H7 (cell line): ENCODE measurements around the gene SPINT2. TPM values are rescaled to one million over a fixed set of nuclear protein-coding genes. Genes with fewer than 3 reads are reported as not detected.

Source experiments
- DNase-seq: peaks from one replicate; pipeline ENCODE4 v3.0.0; 2012
- H3K27me3 ChIP-seq: 2 replicates; pipeline ENCODE4 v1.6.0; 2011; ENCODE audit warnings: mild to moderate bottlenecking, low read length; ENCODE audit not compliant: control insufficient read depth, insufficient read depth
- H3K36me3 ChIP-seq: replicated peaks from 2 replicates; pipeline ENCODE4 v1.5.1; 2011; ENCODE audit warnings: low read length; ENCODE audit not compliant: control insufficient read depth, insufficient read depth
- H3K4me3 ChIP-seq: 2 replicates; pipeline ENCODE4 v1.5.1; 2011; ENCODE audit warnings: low read depth, mild to moderate bottlenecking, control low read depth, low read length, moderate library complexity; ENCODE audit not compliant: insufficient read depth
- total RNA-seq: library from RNA; depleted of rRNA; stranded (reverse); fragments of >200 nt; shearing (Covaris generic); gene quantifications from 2 replicates; pipeline ENCODE4 v1.2.3, GENCODE V29; 2014

SPINT2 gene
- total RNA-seq, 1 experiment from 2014 or later, result 143 TPM

GRCh38 chr19:38267761-38268483 is 3.5 kb downstream of the SPINT2 start:
- no peak for DNase-seq
- Histone ChIP-seq H3K27me3 (no peaks in the 10 kb centered on the region), H3K36me3 (no peaks in the 10 kb centered on the region; the same call in none of the 2 replicates), H3K4me3 (no peak overlapping the region)

DNA sequence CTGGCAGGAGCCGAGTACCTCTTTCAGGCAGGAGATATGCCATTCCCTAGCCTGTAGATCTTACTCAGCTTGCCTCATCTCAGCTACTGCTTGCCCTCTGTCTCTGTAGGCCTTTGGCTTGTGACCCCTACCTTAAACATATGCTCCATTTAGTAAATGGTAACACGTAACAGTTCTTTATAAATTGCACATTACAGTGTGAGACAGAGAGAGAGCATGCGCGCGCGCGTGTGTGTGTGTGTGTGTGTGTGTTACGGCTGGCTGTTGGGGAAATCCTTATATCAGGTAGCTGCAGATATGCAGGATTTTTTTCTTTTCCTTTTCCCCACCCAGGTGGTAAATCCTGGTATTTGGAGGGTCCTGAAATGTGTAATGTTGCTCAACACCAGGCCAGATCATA is 4.2 kb downstream of the SPINT2 start:
- no peaks in the 10 kb centered on the region for H3K27me3 ChIP-seq
- H3K4me3 ChIP-seq, result no peak overlapping the region
- no peak for DNase-seq
- H3K36me3 ChIP-seq, result no peaks in the 10 kb centered on the region; the same call in none of the 2 replicates

DNA sequence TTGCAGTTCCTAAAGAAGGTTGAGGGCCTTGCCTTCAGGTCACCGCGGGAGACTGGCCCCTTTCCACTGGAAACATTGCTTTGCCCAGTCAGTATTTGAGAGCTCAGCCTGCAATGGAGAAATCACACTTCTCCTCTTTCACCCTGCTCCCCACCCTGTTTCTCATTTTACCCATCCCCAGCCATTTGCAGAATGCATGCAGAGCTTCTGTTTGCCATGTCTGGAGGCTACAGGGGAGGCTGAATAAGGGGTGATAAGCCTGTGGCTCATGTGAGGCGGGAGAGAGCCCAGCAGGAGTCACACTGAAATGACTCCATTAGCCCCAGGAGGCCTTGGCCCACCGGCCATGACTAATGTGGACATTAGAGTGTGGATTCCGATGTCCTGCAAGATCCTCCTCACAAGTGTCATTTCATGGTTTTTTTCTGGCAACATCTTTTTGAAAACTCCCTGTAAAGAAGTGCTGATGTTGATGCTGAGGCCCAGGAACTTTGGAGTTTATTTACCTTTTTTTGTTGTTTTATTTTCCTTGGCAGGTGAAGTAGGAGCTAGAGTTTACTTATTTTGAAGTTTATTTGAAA is 6.3 kb downstream of the SPINT2 start:
- H3K4me3 ChIP-seq, result no peak overlapping the region
- no peaks in the 10 kb centered on the region for H3K27me3 ChIP-seq
- DNase-seq, result no peak
- H3K36me3 ChIP-seq, result peaks cover 3% of the 10 kb centered on the region

GRCh38 chr19:38273499-38273898 is 9.1 kb downstream of the SPINT2 start:
- H3K27me3 ChIP-seq, result no peaks in the 10 kb centered on the region
- no peak overlapping the region for H3K4me3 ChIP-seq
- no peak for DNase-seq
- peaks cover 3% of the 10 kb centered on the region; the same call in 1 of the 2 replicates for H3K36me3 ChIP-seq

GRCh38 chr19:38274739-38275138 is 10.4 kb downstream of the SPINT2 start:
- Histone ChIP-seq H3K36me3 (peaks cover 3% of the 10 kb centered on the region; the same call in 1 of the 2 replicates), H3K27me3 (no peaks in the 10 kb centered on the region), H3K4me3 (no peak overlapping the region)
- DNase-seq, result no peak

DNA sequence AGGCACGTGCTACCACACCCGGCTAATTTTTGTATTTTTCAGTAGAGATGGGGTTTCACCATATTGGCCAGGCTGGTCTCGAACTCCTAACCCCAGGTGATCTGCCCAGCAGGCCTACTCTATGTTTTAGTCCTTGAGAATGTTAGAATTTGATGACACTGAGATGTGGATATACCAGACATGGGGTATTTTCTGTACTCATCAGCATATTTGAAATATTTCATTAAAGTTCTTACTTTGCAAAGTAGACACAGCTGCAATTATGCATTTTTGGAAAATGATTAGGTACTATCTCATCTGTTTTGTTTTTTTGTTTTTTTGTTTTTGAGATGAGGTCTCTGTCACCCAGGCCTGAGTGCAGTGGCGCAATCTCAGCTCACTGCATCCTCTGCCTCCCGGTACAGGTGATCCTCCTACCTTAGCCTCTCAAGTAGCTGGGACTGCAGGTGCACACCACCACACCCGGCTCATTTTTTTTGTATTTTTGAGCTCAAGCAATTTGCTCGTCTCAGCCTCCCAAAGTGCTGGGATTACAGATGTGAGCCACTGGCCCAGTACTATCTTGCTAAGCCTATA is 12.7 kb downstream of the SPINT2 start:
- peaks cover 7% of the 10 kb centered on the region for H3K36me3 ChIP-seq
- DNase-seq, result no peak
- H3K27me3 ChIP-seq, result no peaks in the 10 kb centered on the region
- H3K4me3 ChIP-seq, result no peak overlapping the region

DNA sequence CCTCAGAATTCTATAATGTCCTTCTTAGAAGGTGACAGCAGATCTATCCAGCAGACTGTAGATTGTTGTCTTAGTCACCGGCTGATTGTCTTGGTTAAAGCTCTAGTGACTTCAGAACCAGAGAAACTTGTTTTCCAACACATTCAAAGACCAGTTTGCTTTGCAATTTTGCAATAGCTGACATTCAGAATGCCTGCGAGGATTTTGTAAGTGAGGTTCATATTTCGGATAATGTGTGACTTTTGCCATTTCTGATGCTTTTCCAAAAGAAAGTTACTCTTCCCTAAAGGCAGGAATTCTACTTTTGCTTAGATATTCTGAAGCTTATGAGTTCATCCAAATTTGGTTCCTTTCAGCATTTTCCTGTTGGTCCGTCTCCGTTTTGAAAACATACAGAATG is 13.2 kb downstream of the SPINT2 start:
- H3K36me3 ChIP-seq, result peaks cover 7% of the 10 kb centered on the region
- no peaks in the 10 kb centered on the region for H3K27me3 ChIP-seq
- DNase-seq, result no peak
- H3K4me3 ChIP-seq, result no peak overlapping the region

- Histone ChIP-seq H3K36me3 (peaks cover 7% of the 10 kb centered on the region), H3K4me3 (no peak overlapping the region), H3K27me3 (no peaks in the 10 kb centered on the region)
- no peak for DNase-seq
Measured at GRCh38 chr19:38277969-38278680, 13.8 kb downstream of the SPINT2 start.

DNA sequence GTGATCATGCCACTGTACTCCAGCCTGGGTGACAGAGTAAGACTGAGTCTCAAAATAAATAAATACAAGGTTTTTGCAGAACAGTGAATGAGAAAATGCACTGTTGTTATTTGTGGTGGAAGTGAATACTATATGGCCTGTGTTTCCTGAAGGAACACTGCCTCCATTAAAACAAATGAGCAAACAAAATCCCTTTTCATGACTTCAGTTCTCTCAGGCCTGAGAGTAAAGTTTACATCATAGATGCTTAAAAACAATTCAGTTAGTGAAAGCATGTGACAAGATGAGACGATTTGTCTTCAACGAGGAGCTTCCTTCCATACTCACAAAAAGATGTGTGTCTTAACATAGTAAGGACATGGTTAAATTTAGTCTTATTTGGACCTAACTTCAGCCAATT is 14.4 kb downstream of the SPINT2 start:
- H3K4me3 ChIP-seq, result no peak overlapping the region
- no peak for DNase-seq
- peaks cover 7% of the 10 kb centered on the region for H3K36me3 ChIP-seq
- H3K27me3 ChIP-seq, result no peaks in the 10 kb centered on the region

GRCh38 chr19:38280030-38280921 is 15.9 kb downstream of the SPINT2 start:
- no peak overlapping the region for H3K4me3 ChIP-seq
- no peaks in the 10 kb centered on the region for H3K27me3 ChIP-seq
- DNase-seq, result no peak
- H3K36me3 ChIP-seq, result peaks cover 8% of the 10 kb centered on the region

GRCh38 chr19:38281811-38282566 is 17.6 kb downstream of the SPINT2 start:
- H3K27me3 ChIP-seq, result no peaks in the 10 kb centered on the region
- H3K4me3 ChIP-seq, result no peak overlapping the region
- no peak for DNase-seq
- H3K36me3 ChIP-seq, result peaks cover 13% of the 10 kb centered on the region

- H3K27me3 ChIP-seq, result no peaks in the 10 kb centered on the region
- H3K4me3 ChIP-seq, result no peak overlapping the region
- DNase-seq, result no peak
- peaks cover 17% of the 10 kb centered on the region for H3K36me3 ChIP-seq
Measured at GRCh38 chr19:38283271-38283670, 18.9 kb downstream of the SPINT2 start.

DNA sequence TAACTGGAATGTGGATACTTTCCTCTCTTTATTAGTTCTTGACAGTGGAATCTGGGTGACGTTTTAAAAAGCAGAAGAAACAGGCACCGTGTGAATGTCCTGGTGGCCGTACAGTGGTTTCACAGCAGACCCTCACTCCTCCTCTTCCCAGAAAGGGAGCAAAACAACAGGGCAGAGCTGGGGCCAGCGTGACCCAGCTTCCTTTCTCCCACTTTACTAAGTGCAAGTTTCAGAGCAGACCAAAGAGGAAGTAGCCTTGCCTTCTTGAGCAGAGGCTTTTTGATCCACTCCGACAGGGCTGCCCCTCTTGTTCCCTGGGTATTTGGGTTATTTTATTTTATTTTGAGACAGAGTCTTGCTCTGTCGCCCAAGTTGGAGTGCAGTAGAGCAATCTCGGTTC is 20.0 kb downstream of the SPINT2 start:
- peaks cover 18% of the 10 kb centered on the region for H3K36me3 ChIP-seq
- H3K27me3 ChIP-seq, result no peaks in the 10 kb centered on the region
- H3K4me3 ChIP-seq, result no peak overlapping the region
- DNase-seq, result no peak
